ENCODE data around the gene IFIT1B.
A peak's percentile ranks its signal among the peaks of the same experiment; 100 is the strongest.

The IFIT1B gene

DNA sequence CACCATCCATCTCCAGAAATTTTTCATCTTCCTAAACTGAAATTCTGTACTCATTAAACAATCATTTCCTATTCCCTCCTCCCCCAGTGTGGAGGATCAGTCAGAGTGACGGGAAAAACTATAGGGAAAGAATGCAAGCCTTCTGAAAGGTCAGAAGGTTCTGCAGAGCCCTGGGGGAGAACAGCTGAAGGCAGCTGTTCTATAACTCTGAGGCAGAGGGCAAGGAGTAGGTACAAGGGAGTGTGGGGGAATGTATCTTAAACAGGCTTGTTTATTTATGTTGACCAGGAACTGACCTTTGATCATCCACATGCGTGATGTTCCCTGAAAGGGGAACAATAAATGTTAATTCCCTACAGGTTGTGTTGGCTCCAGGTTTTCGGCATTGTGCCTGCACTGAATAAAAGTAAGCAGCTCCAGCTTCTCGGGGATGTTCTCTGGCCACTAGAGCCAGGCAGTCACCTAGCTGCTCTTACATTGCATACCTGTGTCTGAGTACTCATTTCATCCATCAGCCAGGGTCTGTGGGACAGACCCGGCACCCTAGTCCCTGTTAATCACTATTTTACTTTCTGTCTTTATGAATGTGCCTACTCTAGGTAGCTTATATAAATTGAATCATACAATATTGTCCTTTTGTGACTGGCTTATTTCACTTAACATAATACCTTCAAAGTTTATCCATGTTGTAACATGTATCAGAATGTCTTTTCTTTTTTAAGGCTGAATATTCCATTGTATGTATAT lies 20.3 kb downstream of the IFIT1B start:
- no peaks in the 10 kb centered on the region for H3K9me3 ChIP-seq (ENCODE audit: control insufficient read depth, insufficient read depth, low read depth, low read length)
- TF ChIP-seq TRIM28 (IDR thresholded peaks at IDR 0.05; ENCODE audit: borderline replicate concordance, low read length) (peak; percentile 84; the same call in 1 of the 2 replicates), HOXD13 (CRISPR knock-in tag; IDR thresholded peaks at IDR 0.05; ENCODE audit: borderline replicate concordance) (no peak), SETDB1 (IDR thresholded peaks at IDR 0.05; ENCODE audit: insufficient read length, low read length) (peak; percentile 74)
- H3K4me1 ChIP-seq (ENCODE audit: control insufficient read depth, insufficient read depth, low read length) = 0 out of 2 replicates have a peak, but pooled peaks cover 2% of the 10 kb centered on the region
- no peak overlapping the region for H3K4me3 ChIP-seq (ENCODE audit: low read depth, low read length)
- H3K36me3 ChIP-seq (ENCODE audit: control insufficient read depth in 2 of 2, insufficient read depth in 1 of 2, low read length in 2 of 2) = peaks cover 0 to 7% of the 10 kb centered on the region in 2 experiments; a peak in 1 of 3 replicates
- ChIA-PET POLR2A (no interaction called here), CTCF (no interaction called here)
- H3K27ac ChIP-seq (ENCODE audit: extremely low read depth, low read depth, low read length) = no peak overlapping the region

DNA sequence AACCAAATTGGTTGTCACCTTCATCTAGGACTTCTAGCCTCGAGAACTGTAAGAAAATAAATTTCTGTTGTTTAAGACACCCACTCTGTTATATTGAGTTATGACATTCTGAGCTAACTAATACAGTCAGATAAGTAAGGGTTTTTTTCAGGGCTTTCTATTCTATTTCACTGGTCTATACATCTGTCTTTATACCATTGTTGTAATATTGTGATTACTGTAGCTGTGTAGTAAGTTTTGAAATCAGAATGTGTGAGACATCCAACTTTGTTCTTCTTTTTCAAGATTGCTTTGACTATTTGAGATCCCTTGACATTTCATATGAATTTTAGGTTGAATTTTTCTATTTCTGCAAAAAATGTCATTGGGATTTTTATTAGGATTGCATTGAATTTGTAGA lies 22.1 kb downstream of the IFIT1B start:
- H3K4me1 ChIP-seq (ENCODE audit: control insufficient read depth, insufficient read depth, low read length) = no peaks in the 10 kb centered on the region
- no peak overlapping the region for H3K27ac ChIP-seq (ENCODE audit: extremely low read depth, low read depth, low read length)
- ChIA-PET CTCF (interaction anchor here (0.5 to 0.8 kb wide), 3 partner anchors 9 to 183 kb away, joined by 3 to 4 read pairs (median 3); no protein-coding TSS in a partner anchor), POLR2A (no interaction called here)
- H3K4me3 ChIP-seq (ENCODE audit: low read depth, low read length) = no peak overlapping the region
- H3K36me3 ChIP-seq (ENCODE audit: control insufficient read depth in 2 of 2, insufficient read depth in 1 of 2, low read length in 2 of 2) = peaks cover 0 to 10% of the 10 kb centered on the region in 2 experiments; a peak in 1 of 3 replicates
- no peaks in the 10 kb centered on the region for H3K9me3 ChIP-seq (ENCODE audit: control insufficient read depth, insufficient read depth, low read depth, low read length)
- TF ChIP-seq ZNF544 (tag by site-specific recombination; IDR thresholded peaks at IDR 0.05) = no peak
- TF ChIP-seq ZNF121 (tag by site-specific recombination; IDR thresholded peaks at IDR 0.05) = no peak
- TF ChIP-seq, protein P1, sequence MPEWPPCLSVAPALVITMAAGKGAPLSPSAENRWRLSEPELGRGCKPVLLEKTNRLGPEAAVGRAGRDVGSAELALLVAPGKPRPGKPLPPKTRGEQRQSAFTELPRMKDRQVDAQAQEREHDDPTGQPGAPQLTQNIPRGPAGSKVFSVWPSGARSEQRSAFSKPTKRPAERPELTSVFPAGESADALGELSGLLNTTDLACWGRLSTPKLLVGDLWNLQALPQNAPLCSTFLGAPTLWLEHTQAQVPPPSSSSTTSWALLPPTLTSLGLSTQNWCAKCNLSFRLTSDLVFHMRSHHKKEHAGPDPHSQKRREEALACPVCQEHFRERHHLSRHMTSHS (tag by site-specific recombination; IDR thresholded peaks at IDR 0.05) = no peak
- no peak for TF ChIP-seq ZNF549 (tag by site-specific recombination; IDR thresholded peaks at IDR 0.05)

DNA sequence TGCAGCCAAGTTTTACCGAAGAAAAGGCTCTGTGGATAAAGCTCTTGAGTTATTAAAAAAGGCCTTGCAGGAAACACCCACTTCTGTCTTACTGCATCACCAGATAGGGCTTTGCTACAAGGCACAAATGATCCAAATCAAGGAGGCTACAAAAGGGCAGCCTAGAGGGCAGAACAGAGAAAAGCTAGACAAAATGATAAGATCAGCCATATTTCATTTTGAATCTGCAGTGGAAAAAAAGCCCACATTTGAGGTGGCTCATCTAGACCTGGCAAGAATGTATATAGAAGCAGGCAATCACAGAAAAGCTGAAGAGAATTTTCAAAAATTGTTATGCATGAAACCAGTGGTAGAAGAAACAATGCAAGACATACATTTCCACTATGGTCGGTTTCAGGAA lies 25.2 kb downstream of the IFIT1B start:
- Histone ChIP-seq H3K36me3 (ENCODE audit: control insufficient read depth in 2 of 2, insufficient read depth in 1 of 2, low read length in 2 of 2) (peaks cover 0 to 10% of the 10 kb centered on the region in 2 experiments; a peak in 1 of 3 replicates), H3K4me3 (ENCODE audit: low read depth, low read length) (no peak overlapping the region), H3K4me1 (ENCODE audit: control insufficient read depth, insufficient read depth, low read length) (no peaks in the 10 kb centered on the region), H3K27ac (ENCODE audit: extremely low read depth, low read depth, low read length) (no peak overlapping the region), H3K9me3 (ENCODE audit: control insufficient read depth, insufficient read depth, low read depth, low read length) (no peaks in the 10 kb centered on the region)
- ChIA-PET POLR2A (no interaction called here), CTCF (interaction anchor here (0.7 kb wide), 1 partner anchor 162 kb away, joined by 3 read pairs; no protein-coding TSS in a partner anchor)
- TF ChIP-seq ZBTB48 (tag by site-specific recombination; IDR thresholded peaks at IDR 0.05) (no peak), ZNF561 (tag by site-specific recombination; IDR thresholded peaks at IDR 0.05; ENCODE audit: borderline replicate concordance) (no peak), ZNF600 (tag by site-specific recombination; IDR thresholded peaks at IDR 0.05) (no peak), PRDM1 (tag by site-specific recombination; IDR thresholded peaks at IDR 0.05) (no peak), ZNF221 (tag by site-specific recombination; IDR thresholded peaks at IDR 0.05; ENCODE audit: borderline replicate concordance) (no peak), ZNF837 (tag by site-specific recombination; IDR thresholded peaks at IDR 0.05) (no peak), ZNF555 (tag by site-specific recombination; conservative IDR thresholded peaks at IDR 0.05) (no peak), WT1 (tag by site-specific recombination; IDR thresholded peaks at IDR 0.05) (no peak), ZNF423 (tag by site-specific recombination; IDR thresholded peaks at IDR 0.05) (no peak), ZNF664 (tag by site-specific recombination; IDR thresholded peaks at IDR 0.05) (no peak)
- TF ChIP-seq, protein P2, sequence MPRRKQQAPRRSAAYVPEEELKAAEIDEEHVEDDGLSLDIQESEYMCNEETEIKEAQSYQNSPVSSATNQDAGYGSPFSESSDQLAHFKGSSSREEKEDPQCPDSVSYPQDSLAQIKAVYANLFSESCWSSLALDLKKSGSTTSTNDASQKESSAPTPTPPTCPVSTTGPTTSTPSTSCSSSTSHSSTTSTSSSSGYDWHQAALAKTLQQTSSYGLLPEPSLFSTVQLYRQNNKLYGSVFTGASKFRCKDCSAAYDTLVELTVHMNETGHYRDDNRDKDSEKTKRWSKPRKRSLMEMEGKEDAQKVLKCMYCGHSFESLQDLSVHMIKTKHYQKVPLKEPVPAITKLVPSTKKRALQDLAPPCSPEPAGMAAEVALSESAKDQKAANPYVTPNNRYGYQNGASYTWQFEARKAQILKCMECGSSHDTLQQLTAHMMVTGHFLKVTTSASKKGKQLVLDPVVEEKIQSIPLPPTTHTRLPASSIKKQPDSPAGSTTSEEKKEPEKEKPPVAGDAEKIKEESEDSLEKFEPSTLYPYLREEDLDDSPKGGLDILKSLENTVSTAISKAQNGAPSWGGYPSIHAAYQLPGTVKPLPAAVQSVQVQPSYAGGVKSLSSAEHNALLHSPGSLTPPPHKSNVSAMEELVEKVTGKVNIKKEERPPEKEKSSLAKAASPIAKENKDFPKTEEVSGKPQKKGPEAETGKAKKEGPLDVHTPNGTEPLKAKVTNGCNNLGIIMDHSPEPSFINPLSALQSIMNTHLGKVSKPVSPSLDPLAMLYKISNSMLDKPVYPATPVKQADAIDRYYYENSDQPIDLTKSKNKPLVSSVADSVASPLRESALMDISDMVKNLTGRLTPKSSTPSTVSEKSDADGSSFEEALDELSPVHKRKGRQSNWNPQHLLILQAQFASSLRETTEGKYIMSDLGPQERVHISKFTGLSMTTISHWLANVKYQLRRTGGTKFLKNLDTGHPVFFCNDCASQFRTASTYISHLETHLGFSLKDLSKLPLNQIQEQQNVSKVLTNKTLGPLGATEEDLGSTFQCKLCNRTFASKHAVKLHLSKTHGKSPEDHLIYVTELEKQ (tag by site-specific recombination; IDR thresholded peaks at IDR 0.05; ENCODE audit: borderline replicate concordance) = no peak
- TF ChIP-seq, protein P3, sequence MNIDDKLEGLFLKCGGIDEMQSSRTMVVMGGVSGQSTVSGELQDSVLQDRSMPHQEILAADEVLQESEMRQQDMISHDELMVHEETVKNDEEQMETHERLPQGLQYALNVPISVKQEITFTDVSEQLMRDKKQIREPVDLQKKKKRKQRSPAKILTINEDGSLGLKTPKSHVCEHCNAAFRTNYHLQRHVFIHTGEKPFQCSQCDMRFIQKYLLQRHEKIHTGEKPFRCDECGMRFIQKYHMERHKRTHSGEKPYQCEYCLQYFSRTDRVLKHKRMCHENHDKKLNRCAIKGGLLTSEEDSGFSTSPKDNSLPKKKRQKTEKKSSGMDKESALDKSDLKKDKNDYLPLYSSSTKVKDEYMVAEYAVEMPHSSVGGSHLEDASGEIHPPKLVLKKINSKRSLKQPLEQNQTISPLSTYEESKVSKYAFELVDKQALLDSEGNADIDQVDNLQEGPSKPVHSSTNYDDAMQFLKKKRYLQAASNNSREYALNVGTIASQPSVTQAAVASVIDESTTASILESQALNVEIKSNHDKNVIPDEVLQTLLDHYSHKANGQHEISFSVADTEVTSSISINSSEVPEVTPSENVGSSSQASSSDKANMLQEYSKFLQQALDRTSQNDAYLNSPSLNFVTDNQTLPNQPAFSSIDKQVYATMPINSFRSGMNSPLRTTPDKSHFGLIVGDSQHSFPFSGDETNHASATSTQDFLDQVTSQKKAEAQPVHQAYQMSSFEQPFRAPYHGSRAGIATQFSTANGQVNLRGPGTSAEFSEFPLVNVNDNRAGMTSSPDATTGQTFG (tag by site-specific recombination; IDR thresholded peaks at IDR 0.05; ENCODE audit: borderline replicate concordance) = no peak
- TF ChIP-seq, protein P4, sequence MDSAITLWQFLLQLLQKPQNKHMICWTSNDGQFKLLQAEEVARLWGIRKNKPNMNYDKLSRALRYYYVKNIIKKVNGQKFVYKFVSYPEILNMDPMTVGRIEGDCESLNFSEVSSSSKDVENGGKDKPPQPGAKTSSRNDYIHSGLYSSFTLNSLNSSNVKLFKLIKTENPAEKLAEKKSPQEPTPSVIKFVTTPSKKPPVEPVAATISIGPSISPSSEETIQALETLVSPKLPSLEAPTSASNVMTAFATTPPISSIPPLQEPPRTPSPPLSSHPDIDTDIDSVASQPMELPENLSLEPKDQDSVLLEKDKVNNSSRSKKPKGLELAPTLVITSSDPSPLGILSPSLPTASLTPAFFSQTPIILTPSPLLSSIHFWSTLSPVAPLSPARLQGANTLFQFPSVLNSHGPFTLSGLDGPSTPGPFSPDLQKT (IDR thresholded peaks at IDR 0.05; ENCODE audit: borderline replicate concordance, low read depth, low read length) = no peak
- TF ChIP-seq, protein P5, sequence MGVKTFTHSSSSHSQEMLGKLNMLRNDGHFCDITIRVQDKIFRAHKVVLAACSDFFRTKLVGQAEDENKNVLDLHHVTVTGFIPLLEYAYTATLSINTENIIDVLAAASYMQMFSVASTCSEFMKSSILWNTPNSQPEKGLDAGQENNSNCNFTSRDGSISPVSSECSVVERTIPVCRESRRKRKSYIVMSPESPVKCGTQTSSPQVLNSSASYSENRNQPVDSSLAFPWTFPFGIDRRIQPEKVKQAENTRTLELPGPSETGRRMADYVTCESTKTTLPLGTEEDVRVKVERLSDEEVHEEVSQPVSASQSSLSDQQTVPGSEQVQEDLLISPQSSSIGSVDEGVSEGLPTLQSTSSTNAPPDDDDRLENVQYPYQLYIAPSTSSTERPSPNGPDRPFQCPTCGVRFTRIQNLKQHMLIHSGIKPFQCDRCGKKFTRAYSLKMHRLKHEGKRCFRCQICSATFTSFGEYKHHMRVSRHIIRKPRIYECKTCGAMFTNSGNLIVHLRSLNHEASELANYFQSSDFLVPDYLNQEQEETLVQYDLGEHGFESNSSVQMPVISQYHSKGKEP (tag by site-specific recombination; IDR thresholded peaks at IDR 0.05) = no peak
